Stimulated activated naive CD4-positive, alpha-beta T cell treated with Interleukin-2 at 50 U/mL for 16 hours (primary cell): Measurements from ENCODE around the gene NGEF.
"Not testable (repeated sequence)": the region's sequence is repeated elsewhere in the genome, so short reads cannot be mapped to it uniquely, and the experiment has no call there.

Experiments used
- DNase-seq: peaks from one replicate; lab custom pipeline; 2025; lab: John Stamatoyannopoulos, UW

NGEF gene

GRCh38 chr2:232927793-232928550 lies 85.1 kb downstream of the NGEF start:
- DNase-seq = no peak

- no peak for DNase-seq
Measured at GRCh38 chr2:232927032-232927792, 85.8 kb downstream of the NGEF start.

GRCh38 chr2:232926431-232926939 lies 86.6 kb downstream of the NGEF start:
- DNase-seq = no peak

GRCh38 chr2:232925821-232926156 lies 87.3 kb downstream of the NGEF start:
- DNase-seq = no peak

GRCh38 chr2:232925153-232925820 lies 87.8 kb downstream of the NGEF start:
- DNase-seq = no peak

- no peak for DNase-seq
Measured at GRCh38 chr2:232924433-232924832, 88.6 kb downstream of the NGEF start.

GRCh38 chr2:232920760-232921159 lies 92.3 kb downstream of the NGEF start:
- DNase-seq = no peak

GRCh38 chr2:232920055-232920454 lies 93.0 kb downstream of the NGEF start:
- DNase-seq = no peak

- DNase-seq = no peak
Measured at GRCh38 chr2:232919141-232919540, 93.9 kb downstream of the NGEF start.

- DNase-seq = no peak
Measured at GRCh38 chr2:232913903-232914302, 99.2 kb downstream of the NGEF start.

GRCh38 chr2:232911712-232912277 lies 101.3 kb downstream of the NGEF start:
- DNase-seq = no peak

GRCh38 chr2:232910376-232910775 lies 102.7 kb downstream of the NGEF start:
- DNase-seq = no peak

- DNase-seq = no peak
Measured at GRCh38 chr2:232908695-232909094, 104.4 kb downstream of the NGEF start.

- not testable (repeated sequence) for DNase-seq
Measured at GRCh38 chr2:232907718-232908085, 105.4 kb downstream of the NGEF start.

- DNase-seq = not testable (repeated sequence)
Measured at GRCh38 chr2:232906867-232907717, 106.0 kb downstream of the NGEF start.

- DNase-seq = no peak
Measured at GRCh38 chr2:232903989-232904388, 109.1 kb downstream of the NGEF start.

- DNase-seq = no peak
Measured at GRCh38 chr2:232901736-232902578, 111.1 kb downstream of the NGEF start.

GRCh38 chr2:232900811-232901735 lies 112.0 kb downstream of the NGEF start:
- DNase-seq = no peak
